CD4-positive, alpha-beta T cell treated with Interleukin-17A for 4 hours (primary cell): ENCODE measurements around the gene WDHD1.
"Not testable (repeated sequence)": the region's sequence is repeated elsewhere in the genome, so short reads cannot be mapped to it uniquely, and the experiment has no call there.

Source experiments
- DNase-seq: peaks from one replicate; pipeline ENCODE4 v3.0.0-alpha.2; 2020; ENCODE audit warnings: mixed read lengths

Gene WDHD1

DNA sequence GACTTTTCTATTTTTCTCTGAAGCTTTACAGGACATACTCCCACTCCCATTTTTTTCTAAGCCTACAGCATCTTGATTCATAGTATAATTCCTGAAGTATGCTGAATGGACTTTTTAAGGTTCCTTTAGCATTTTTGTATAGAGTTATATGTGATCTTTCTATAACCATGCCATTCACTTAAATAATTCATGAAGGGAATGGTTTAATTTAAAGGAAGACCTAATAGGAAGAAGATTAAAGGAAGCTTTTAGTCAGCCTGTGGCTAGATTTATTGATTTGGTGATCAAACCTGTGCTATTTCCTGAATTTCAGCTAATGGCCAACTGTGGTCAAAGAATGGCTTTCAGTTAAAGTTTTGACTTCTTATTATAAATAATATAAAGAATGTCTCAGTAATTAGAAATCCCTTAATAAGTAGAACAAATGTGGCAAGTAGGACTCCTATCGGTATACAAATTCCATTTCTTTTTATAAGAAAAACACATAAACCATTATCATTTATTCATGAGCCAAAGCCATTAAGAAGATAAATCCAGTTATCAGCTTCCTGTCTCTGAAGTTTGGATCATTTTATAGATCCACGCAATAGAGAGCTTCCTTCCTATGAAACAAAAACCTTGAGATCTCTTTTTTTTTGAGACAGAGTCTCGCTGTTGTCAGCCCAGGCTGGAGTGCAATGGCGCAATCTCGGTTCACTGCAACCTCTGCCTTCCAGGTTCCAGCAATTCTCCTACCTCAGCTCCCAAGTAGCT lies 20.6 kb upstream of the WDHD1 start:
- DNase-seq: no peak

GRCh38 chr14:55045087-55045486 lies 18.2 kb upstream of the WDHD1 start:
- no peak for DNase-seq

GRCh38 chr14:55043528-55043927 lies 16.6 kb upstream of the WDHD1 start:
- no peak for DNase-seq

GRCh38 chr14:55038708-55039107 lies 11.8 kb upstream of the WDHD1 start:
- no peak for DNase-seq

DNA sequence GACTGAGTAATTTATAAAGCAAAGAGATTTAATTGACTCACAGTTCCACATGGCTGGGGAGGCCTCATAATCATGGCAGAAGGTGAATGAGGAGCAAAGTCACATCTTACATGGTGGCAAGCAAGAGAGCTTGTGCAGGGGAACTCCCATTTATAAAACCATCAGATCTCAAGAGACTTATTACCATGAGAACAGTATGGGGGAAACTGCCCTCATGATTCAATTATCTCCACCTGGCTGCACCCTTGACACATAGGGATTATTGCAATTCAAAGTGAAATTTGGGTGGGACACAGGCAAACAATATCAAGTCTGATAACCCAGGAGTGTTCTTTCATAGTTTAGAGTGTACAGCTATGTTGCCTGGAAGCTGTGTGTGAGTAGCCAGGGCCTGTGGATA lies 11.1 kb upstream of the WDHD1 start:
- DNase-seq: not testable (repeated sequence)

DNA sequence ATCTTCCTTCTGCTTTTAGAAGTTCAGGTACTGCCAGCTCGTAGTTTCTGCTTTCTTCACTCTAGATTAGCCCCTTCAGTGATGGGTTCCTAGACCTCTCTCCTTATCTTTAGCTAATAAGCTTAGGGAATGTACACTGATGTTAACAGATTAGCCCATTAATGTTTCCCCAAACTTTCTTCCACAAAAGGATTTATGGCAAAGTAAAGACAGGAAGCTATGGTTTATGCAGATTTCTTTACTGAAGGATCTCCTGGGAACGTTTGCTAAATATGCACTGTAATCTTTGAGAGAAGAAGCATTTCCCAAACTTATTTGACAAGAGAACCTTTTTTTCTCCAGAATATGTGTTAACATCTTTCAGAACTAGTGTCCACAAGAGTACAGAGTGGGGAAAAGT lies 4.3 kb upstream of the WDHD1 start:
- DNase-seq: no peak

GRCh38 chr14:55028476-55028875 lies 1.6 kb upstream of the WDHD1 start:
- DNase-seq: no peak

DNA sequence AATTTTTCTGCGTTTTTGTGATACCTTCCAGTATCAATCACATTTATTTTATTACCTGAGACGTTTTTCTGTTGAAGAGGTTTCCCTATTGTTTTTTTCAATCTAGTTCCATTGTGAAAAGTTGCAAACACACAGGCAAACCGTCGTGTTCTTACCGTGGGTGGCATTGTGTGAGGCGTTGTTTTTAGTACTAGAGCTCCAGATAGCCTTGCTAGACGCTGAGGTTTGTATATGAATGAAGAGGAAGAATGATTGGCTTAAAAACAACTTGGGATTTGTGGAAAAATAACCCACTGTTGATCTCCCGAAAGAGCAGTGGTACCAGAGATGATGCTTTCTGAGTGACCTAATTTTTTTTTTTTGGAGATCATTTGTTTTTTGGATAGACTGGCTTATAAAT lies 1.2 kb upstream of the WDHD1 start:
- no peak for DNase-seq

- DNase-seq: no peak
These were observed 482 bp downstream of the WDHD1 start for GRCh38 chr14:55026441-55026792.

GRCh38 chr14:55025948-55026347 lies 951 bp downstream of the WDHD1 start:
- no peak for DNase-seq

- DNase-seq: not testable (repeated sequence)
These were observed 2.5 kb downstream of the WDHD1 start for GRCh38 chr14:55024365-55024764.

DNA sequence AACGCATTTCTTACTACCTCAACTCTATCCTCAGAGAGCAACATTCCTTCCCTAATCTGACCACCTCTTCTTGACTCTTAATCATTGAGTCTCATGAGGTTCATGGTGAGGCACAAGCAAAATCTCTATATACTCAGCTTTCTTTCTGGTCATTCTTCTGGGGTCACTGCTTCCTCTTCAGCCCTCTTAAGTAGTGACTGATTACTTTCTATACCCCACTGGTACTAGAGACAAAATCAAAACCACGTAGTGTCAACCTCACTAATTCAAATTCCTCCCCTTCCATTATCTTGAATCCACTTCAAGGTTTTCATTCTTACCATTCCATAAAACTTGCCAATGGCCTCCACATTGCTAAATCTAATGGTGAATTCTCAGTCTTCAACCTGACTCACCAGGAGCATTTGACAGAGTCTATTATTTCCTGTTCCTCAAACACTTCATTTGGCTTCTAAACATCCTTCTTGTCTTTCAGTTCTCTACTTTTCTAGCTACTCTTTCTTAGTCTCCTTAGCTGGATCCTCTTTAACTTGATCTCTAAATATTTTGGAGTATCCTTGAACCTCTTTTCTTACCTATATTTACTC lies 6.8 kb downstream of the WDHD1 start:
- DNase-seq: no peak

- DNase-seq: no peak
These were observed 11.9 kb downstream of the WDHD1 start for GRCh38 chr14:55015006-55015405.

GRCh38 chr14:55005071-55005470 lies 21.8 kb downstream of the WDHD1 start:
- no peak for DNase-seq

GRCh38 chr14:55000381-55000780 lies 26.5 kb downstream of the WDHD1 start:
- DNase-seq: no peak

DNA sequence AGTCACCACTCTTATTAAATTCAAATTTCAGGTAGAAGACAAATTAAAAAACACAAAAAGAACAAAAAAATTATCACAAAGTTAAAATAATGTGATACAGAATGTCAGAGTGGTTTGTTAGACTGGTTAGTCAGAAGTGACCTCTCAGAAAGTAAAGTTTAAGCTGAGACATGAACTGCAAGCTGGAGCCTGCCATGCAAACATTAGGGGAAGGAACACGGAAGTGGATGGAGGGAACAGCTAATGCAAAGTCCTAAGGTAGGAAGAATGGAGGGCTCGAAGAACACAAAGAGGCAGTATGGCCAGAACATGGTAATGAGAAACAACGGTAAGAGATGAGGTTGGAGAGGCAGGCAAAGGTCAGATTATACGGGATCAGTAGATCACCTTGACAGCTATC lies 41.7 kb downstream of the WDHD1 start:
- DNase-seq: no peak

DNA sequence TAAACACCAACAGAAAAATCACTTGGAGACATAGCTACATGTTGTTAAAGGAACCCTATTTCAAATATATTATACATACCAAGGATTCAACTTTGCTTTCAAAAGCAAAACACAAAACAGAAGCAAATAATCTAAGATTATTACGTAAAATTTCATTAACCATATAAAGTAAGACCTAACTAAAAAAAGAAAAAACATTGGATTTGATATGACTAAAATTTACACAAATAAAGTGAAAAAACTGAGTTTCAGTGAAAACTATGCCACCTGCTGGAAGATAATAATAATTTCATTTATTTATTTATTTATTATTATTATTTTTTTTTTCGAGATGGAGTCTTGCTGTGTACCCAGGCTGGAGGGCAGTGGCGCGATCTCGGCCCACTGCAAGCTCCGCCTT lies 45.2 kb downstream of the WDHD1 start:
- no peak for DNase-seq

DNA sequence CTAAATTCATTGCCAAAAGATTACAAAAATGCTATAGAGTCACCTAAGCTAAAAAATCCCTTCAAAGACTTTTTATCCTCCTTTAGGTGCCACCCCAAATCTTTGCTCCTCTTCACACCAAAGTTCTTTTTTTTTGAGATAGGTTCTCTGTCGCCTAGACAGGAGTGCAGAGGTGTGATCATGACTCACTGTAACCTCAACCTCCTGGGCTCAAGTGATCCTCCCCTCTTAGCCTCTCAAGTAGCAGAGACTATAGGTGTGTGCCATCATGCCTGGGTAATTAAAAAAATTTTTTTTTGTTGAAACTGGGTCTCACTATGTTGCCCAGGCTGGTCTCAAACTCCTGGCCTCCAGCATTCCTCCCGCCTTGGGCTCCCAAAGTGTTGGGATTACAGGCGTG lies 47.9 kb downstream of the WDHD1 start:
- DNase-seq: no peak

- no peak for DNase-seq
These were observed 50.6 kb downstream of the WDHD1 start for GRCh38 chr14:54976316-54976715.

GRCh38 chr14:54975856-54976255 lies 51.0 kb downstream of the WDHD1 start:
- no peak for DNase-seq

- DNase-seq: no peak
These were observed 52.0 kb downstream of the WDHD1 start for GRCh38 chr14:54974788-54975414.

- DNase-seq: no peak
These were observed 59.4 kb downstream of the WDHD1 start for GRCh38 chr14:54967496-54967895.

- DNase-seq: no peak
These were observed 71.8 kb downstream of the WDHD1 start for GRCh38 chr14:54955143-54955542.

DNA sequence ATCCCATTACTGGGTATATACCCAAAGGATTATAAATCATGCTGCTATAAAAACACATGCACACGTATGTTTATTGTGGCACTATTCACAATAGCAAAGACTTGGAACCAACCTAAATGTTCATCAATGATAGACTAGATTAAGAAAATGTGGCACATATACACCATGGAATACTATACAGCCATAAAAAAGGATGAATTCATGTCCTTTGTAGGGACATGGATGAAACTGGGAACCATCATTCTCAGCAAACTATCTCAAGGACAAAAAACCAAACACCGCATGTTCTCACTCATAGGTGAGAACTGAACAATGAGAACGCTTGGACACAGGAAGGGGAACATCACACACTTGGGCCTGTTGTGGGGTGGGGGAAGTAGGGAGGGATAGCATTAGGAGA lies 73.3 kb downstream of the WDHD1 start:
- not testable (repeated sequence) for DNase-seq

DNA sequence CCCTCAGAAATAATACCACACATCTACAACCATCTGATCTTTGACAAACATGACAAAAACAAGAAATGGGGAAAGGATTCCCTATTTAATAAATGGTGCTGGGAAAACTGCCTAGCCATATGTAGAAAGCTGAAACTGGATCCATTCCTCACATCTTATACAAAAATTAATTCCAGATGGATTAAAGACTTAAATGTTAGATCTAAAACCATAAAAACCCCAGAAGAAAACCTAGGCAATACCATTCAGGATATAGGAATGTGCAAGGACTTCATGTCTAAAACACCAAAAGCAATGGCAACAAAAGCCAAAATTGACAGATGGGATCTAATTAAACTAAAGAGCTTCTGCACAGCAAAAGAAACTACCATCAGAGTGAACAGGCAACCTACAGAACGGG lies 74.1 kb downstream of the WDHD1 start:
- DNase-seq: not testable (repeated sequence)
